AG04449 (cell line): ENCODE measurements around the gene MED26.
A peak's percentile ranks its signal among the peaks of the same experiment; 100 is the strongest.

Experiments
- CTCF ChIA-PET: fragments of 350-600 bp; formaldehyde crosslinking; extraction: SDS; loops from one replicate; lab custom pipeline; 2021; ENCODE audit warnings: antibody characterized with exemption; lab: Yijun Ruan, JAX
- POLR2A ChIA-PET: fragments of 400-600, 350-600 bp; formaldehyde crosslinking; extraction: SDS; loops from one replicate; lab custom pipeline; 2020; ENCODE audit warnings: antibody characterized with exemption, inconsistent platforms; lab: Yijun Ruan, JAX
- DNase-seq: peaks from one replicate; pipeline ENCODE4 v3.0.0-alpha.2; 2010; ENCODE audit warnings: low read depth, low spot score
- H3K4me3 ChIP-seq: 2 replicates; pipeline ENCODE4 v1.5.1; 2011; ENCODE audit warnings: low read depth, mild to moderate bottlenecking, control low read depth, low read length
- CTCF ChIP-seq: IDR thresholded peaks from one replicate; pipeline ENCODE4 v1.5.1; 2011; ENCODE audit warnings: mild to moderate bottlenecking, moderate library complexity, low read length, control low read depth, inconsistent platforms; ENCODE audit not compliant: insufficient read depth; ENCODE audit errors: missing control alignments

The MED26 gene

GRCh38 chr19:16572332-16573211, 55.4 kb downstream of the MED26 start, which contains the start of gene SLC35E1:
Gene SLC35E1, minus strand, starts transcription at chr19:16572415. Its CDS starts 51 bp downstream, at chr19:16572364.
- CTCF ChIA-PET = interaction anchor here (0.8 kb wide), 2 partner anchors 10 to 15 kb away, joined by 3 to 4 read pairs; no protein-coding TSS in a partner anchor
- peak; percentile 69 for DNase-seq
- POLR2A ChIA-PET = interaction anchor here (0.6 to 2.1 kb wide), 4 partner anchors 12 to 87 kb away, joined by 3 to 13 read pairs (median 4); partner anchors contain the start of gene SMIM7
- H3K4me3 ChIP-seq = peak within 1 kb of the TSS; percentile 98
- no peak for TF ChIP-seq CTCF

GRCh38 chr19:16571822-16572331, 56.1 kb downstream of the MED26 start:
- H3K4me3 ChIP-seq = peak overlapping the region; percentile 81
- POLR2A ChIA-PET = no interaction called here
- CTCF ChIA-PET = no interaction called here
- TF ChIP-seq CTCF = no peak
- DNase-seq = no peak

- H3K4me3 ChIP-seq = peak overlapping the region; percentile 81
- CTCF ChIA-PET = no interaction called here
- POLR2A ChIA-PET = no interaction called here
- TF ChIP-seq CTCF = no peak
- no peak for DNase-seq
Measured at GRCh38 chr19:16571283-16571682, 56.7 kb downstream of the MED26 start.

GRCh38 chr19:16569609-16570320, 58.2 kb downstream of the MED26 start:
- ChIA-PET CTCF (no interaction called here), POLR2A (no interaction called here)
- H3K4me3 ChIP-seq = no peak overlapping the region
- TF ChIP-seq CTCF = no peak
- no peak for DNase-seq

- ChIA-PET POLR2A (no interaction called here), CTCF (interaction anchor here (1.2 kb wide), 1 partner anchor 9 kb away, joined by 3 read pairs; no protein-coding TSS in a partner anchor)
- TF ChIP-seq CTCF = no peak
- no peak overlapping the region for H3K4me3 ChIP-seq
- DNase-seq = no peak
Measured at GRCh38 chr19:16566702-16567101, 61.3 kb downstream of the MED26 start.
